HG03139 (cell line): ENCODE results near the gene TTC39B.

ENCODE experiments used
- ATAC-seq: cut with Tn5 transposase; IDR thresholded peaks from one replicate; pipeline ENCODE4 v1.9.1; 2021; ENCODE audit not compliant: unreplicated experiment

The TTC39B gene

GRCh38 chr9:15187589-15187988, 119.4 kb downstream of the TTC39B start:
- ATAC-seq = no peak

DNA sequence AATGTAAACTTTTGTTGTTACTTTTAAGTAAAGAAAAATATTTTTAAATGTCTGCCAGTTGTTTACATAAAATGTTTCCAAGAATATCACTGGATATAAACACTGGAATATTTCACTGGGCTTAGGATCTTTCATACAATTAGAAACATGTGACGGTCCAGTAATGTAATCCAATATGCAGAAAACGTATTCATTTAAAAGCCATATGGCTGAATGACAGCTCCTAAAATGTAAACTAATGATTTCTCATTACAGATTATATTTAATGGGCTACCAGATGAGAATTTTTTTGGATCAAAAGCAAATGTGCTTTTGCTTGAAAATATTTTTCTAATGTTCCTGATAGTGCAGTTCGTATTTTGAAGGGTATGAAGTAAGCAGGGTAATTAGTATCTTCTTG, 124.3 kb downstream of the TTC39B start:
- no peak for ATAC-seq

GRCh38 chr9:15182101-15182551, 124.9 kb downstream of the TTC39B start:
- no peak for ATAC-seq

DNA sequence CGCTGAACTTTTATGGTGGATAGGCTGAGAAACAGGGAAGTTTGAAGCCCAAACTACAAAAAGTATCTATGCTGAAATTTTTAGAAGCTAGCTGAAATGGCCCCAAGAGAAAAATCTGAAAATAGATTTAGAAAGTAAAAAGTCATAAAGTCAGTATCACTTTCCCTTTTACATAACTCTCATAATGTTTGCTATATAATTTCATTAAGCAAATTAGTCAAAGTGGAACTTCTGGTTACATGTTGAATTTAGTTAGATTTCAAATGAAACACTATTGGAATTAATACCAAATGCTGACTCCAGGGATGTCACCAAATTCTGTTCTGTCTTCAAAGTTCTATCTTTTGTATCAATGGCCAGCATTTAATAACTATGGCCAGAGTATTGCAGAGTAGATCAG, 126.9 kb downstream of the TTC39B start:
- ATAC-seq = no peak

DNA sequence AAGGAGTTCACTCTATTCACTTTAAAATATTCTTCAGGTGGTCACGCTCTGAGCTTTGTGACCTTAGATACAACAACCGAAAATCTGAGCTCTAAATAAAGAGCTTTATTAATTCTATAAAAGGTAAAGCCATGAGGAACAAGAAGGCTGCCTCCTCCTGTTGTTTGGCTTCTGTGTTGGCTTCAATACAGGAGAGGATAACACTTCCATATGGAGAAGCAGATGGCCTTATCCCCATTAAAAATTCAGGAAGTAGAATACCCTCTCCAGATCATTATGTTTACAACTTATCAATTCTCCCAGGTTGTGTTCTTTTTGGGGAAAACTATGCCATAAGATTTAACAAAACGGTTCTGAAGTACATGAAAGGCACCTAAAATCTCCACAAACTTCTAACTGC, 128.4 kb downstream of the TTC39B start:
- ATAC-seq = no peak

DNA sequence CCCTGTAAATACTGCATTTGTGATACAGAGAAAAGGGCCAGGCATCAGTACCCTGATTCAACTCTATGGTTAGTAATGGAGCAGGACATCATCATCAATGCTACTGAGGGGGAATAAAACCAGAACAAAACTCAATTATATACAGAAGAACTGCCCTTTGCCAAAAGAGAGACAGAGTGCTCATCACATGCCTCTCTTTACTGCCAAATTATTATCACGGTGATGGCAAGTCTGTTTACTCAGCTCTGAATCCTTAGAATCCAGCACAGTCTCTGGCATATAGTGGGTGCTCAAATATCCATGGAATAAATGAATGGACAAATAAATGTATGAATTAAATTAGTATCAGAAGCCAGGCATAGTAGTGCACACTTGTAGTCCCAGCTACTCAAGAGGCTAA, 130.2 kb downstream of the TTC39B start:
- ATAC-seq = no peak

DNA sequence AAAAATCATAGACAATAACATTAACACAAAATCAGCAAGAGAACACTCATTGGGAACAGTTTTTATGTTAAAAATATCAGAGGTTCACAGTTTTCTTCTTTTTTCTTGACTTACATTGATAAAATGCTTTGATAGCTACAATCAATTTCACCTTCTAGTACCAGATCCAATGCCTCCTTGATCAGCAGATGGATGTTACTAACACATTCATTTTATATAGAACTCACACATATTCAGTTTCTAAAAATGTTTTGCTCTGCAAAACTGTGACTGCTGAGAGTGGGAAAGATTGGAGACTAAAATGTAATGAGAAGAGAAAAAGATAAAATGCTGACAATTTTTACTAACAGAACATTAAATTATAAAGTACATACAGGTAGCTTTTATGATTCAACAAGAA, 143.1 kb downstream of the TTC39B start:
- no peak for ATAC-seq

DNA sequence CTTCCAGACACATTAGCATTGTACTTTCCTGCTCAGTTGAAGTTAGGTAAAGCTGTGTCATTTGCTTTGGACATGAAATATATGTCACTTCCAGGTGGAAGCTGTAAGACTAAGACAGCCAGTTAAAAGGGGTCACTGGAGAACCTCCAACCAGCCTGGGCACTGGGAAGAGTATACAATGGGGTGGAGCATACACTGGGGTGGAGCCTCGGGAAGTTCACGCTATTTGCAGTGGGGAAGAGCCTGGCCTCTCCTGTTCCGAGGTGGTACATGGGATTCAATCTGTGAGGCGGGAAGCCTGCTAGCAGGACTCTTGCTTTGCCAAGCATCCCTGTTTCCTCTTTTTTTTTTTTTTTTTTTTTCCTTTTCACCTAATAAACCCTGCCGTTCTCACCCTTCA, 145.3 kb downstream of the TTC39B start:
- ATAC-seq = no peak

- no peak for ATAC-seq
These were observed 146.3 kb downstream of the TTC39B start for GRCh38 chr9:15160673-15161072.

GRCh38 chr9:15158064-15158463, 149.0 kb downstream of the TTC39B start:
- ATAC-seq = no peak

- no peak for ATAC-seq
These were observed 149.6 kb downstream of the TTC39B start for GRCh38 chr9:15157381-15157780.

GRCh38 chr9:15156241-15156640, 150.8 kb downstream of the TTC39B start:
- ATAC-seq = no peak

GRCh38 chr9:15155826-15156225, 151.2 kb downstream of the TTC39B start:
- no peak for ATAC-seq

DNA sequence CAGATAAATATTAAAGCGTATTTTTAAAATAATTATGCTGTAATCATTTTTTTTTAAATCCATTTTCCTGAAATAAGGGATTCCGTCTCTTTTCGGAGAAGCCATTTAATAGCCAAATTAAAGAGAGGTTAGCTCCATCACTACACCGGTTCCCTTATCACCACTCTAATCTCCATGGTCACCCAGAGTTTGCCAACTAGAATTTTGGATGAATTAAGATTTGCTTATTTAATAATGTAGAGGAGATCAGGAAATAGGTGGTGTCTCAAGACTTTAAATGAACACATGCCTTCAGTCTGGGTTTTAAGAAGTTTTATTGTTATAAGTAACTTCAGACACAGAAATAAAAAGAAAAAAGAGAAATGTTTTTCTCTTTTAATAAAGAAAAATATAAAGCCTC, 151.7 kb downstream of the TTC39B start:
- no peak for ATAC-seq

DNA sequence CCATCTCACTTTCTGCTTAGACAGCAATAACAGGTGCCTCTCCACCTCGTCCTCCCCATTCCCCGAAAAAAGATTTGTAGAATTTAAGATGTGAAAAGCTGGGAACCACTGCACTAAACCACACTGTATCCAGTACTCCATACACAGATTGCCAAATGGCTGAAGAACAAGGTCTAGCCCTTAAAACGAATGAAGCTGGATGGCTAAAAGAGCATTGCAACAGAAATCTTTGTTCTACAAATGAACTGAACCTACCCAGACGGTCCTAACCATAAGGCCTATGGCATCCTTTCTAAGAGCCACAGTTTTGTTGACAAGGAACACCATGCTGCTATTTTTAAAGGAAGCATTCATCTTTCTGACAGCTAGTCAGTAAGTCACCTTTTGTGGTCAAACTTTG, 152.3 kb downstream of the TTC39B start:
- ATAC-seq = no peak

- no peak for ATAC-seq
These were observed 153.1 kb downstream of the TTC39B start for GRCh38 chr9:15153961-15154360.

DNA sequence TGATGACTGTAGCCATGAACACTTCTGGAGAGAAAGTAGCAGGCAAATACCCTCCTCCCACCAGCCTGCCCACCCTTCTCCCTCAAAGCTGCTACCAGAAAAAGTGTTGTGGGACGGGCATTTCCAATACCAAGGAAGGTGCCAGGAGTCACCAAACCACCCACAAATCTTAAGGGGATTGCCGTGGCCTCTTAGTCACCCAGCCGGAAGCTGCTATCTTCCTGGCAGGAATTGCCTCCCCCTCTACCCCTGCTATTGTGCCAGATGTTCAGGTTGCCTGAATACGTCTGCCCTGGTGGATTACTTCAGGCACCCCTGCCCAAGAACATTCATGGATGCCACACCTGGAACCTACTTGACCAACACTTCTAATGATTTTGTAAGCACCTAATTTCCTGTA, 156.1 kb downstream of the TTC39B start:
- no peak for ATAC-seq

DNA sequence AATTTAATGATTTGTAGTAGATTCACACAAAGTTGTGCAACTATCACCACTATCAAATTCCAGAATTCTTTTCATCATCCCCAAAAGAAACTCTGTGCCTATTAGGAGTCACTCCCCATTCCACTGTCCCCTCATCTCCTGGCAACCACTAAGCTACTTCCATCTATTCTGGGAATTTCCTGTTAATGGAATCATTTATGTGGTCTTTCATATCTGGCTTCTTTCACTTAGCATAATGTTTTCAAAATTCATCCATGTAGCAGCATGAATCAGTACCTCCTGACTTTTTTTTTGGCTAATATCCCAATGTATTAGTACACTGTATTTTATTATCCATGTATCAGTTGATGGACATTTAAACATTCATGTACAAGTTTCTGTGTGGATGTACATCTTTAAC, 157.6 kb downstream of the TTC39B start:
- no peak for ATAC-seq

- no peak for ATAC-seq
These were observed 160.7 kb downstream of the TTC39B start for GRCh38 chr9:15146268-15146700.

- no peak for ATAC-seq
These were observed 162.4 kb downstream of the TTC39B start for GRCh38 chr9:15144622-15145061.

- peak; percentile 86 for ATAC-seq
These were observed 164.0 kb downstream of the TTC39B start for GRCh38 chr9:15142878-15143534.

DNA sequence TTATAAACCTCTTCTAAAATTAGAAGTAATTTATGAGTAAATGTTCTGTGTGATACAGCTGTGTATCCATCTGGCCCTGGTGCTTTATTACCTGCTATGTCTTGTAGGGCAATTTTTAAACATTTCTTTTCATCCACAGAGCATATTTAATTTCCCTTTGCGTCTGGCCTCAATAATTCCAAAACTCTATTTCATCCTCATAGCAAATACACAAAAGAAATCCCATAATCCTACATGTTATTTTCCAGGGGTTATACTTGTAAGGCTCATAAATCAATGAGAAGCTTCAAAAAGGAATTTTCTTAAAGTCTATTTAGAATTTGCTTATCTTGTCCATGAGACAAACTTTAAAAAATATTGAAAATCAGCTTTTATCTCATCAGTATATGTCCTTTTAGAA, 167.0 kb downstream of the TTC39B start:
- no peak for ATAC-seq

DNA sequence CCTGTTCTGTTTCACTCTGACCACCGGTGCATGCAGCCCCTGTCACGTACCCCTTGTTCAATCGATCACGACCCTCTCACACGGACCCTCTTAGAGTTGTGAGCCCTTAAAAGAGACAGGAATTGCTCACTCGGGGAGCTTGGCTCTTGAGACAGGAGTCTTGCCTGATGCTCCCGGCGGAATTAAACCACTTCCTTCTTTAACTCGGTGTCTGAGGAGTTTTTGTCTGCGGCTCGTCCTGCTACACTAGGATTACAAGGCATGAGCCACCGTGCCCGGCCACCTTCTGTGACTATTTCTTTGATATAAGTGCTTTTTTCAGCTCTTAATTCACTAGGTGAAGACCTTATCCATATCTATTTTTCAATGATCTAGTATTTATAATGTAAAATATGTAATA, 167.5 kb downstream of the TTC39B start:
- no peak for ATAC-seq
